BLaER1 treated with 17β-estradiol and CSF1 and Interleukin-3, amounts not matched to agents 10 nM and 100 nM (cell line): ENCODE data around the gene SH2B3.
"Not testable (repeated sequence)": the region's sequence is repeated elsewhere in the genome, so short reads cannot be mapped to it uniquely, and the experiment has no call there.

Source experiments
- H3K27ac ChIP-seq, 11 experiments: shearing (Covaris generic); formaldehyde crosslinking; 2 replicates each; pipeline ENCODE4 v1.8.1; 2022
- H3K27me3 ChIP-seq, 11 experiments: shearing (Covaris generic); formaldehyde crosslinking; 2 replicates each; pipeline ENCODE4 v1.8.1; 2022
- H3K36me3 ChIP-seq, 11 experiments: shearing (Covaris generic); formaldehyde crosslinking; 2 replicates each; pipeline ENCODE4 v1.8.1; 2022
- H3K4me1 ChIP-seq, 10 experiments: shearing (Covaris generic); formaldehyde crosslinking; 2 replicates each; pipeline ENCODE4 v1.8.1; 2022
- H3K4me2 ChIP-seq, 11 experiments: shearing (Covaris generic); formaldehyde crosslinking; 2 replicates each; pipeline ENCODE4 v1.8.1; 2022
- H3K4me3 ChIP-seq, 10 experiments: shearing (Covaris generic); formaldehyde crosslinking; 2 replicates each; pipeline ENCODE4 v1.8.1; 2022
- H3K9ac ChIP-seq, 11 experiments: shearing (Covaris generic); formaldehyde crosslinking; 2 replicates each; pipeline ENCODE4 v1.8.1; 2022
- H3K9me3 ChIP-seq, 11 experiments: shearing (Covaris generic); formaldehyde crosslinking; replicated peaks in 1 of 11; 2 replicates each; pipeline ENCODE4 v1.8.1; 2022
- H4K20me1 ChIP-seq, 11 experiments: shearing (Covaris generic); formaldehyde crosslinking; 2 replicates each; pipeline ENCODE4 v1.8.1; 2022
- Cebpa-rat ChIP-seq, 11 experiments: shearing (Covaris generic); IDR thresholded peaks; 2 replicates each; pipeline ENCODE4 v1.8.1; 2022

Gene SH2B3

DNA sequence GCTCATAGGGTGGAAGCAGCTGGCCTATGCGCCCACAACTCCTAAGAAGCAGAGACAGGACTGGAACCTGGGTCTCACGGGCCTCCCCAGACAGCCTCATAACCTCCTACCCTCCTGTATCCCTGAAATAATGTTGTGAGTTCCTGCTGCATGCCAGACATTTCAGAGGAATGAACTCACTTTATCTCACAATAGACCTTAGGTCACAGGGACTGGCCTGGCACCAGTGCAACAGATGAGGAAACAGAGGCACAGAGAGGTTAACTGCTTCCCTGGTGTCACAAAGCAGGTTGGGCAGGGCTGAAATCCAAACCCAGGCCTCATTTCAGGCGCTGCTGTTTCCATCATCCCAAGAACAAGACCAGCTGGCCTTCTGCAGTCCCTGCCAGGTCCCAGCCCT, 42.1 kb upstream of the SH2B3 start:
- peaks cover 72 to 91% (median 85%) of the 10 kb centered on the region in 10 experiments for H3K4me1 ChIP-seq
- no peak overlapping the region for H3K4me3 ChIP-seq
- H3K9ac ChIP-seq, result peak overlapping the region in 4 of 11 experiments; percentile 21 to 76 (median 34); a peak in 3 of 22 replicates
- H3K9me3 ChIP-seq, result no peaks in the 10 kb centered on the region
- peak overlapping the region in 4 of 11 experiments; percentile 21 to 88 (median 44); a peak in 8 of 22 replicates for H3K27ac ChIP-seq
- no peaks in the 10 kb centered on the region for H3K27me3 ChIP-seq
- peak overlapping the region in 8 of 11 experiments; percentile 24 to 99 (median 34); a peak in 13 of 22 replicates for H3K4me2 ChIP-seq
- peaks cover 7 to 35% (median 17%) of the 10 kb centered on the region in 11 experiments; a peak in 14 of 22 replicates for H4K20me1 ChIP-seq
- TF ChIP-seq Cebpa-rat (IDR thresholded peaks at IDR 0.05), result no peak
- H3K36me3 ChIP-seq, result peaks cover 8 to 49% (median 38%) of the 10 kb centered on the region in 11 experiments; a peak in 21 of 22 replicates

DNA sequence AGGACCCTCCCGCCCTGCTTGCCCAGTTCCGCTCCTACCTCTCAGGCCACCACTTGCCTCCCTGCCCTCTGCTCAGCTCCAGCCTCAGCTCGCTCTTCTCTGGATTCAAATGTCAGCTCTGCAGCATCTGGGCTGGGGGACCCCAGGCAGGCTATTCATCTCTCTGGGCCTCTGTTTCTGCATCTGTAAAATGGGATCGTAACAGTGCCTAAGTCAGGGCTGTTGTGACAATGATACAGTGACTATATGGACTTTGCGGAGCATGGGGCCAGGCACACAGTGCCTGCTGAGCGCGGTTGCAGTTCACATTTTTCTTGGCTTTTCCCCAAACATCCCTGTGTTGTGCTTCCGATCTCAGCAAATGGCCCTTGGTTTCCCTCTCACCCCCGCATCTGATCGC, 39.6 kb upstream of the SH2B3 start:
- no peak for TF ChIP-seq Cebpa-rat (IDR thresholded peaks at IDR 0.05)
- no peak overlapping the region for H3K27ac ChIP-seq
- H3K9me3 ChIP-seq, result no peaks in the 10 kb centered on the region
- peaks cover 8 to 49% (median 38%) of the 10 kb centered on the region in 11 experiments; a peak in 21 of 22 replicates for H3K36me3 ChIP-seq
- H3K27me3 ChIP-seq, result no peaks in the 10 kb centered on the region
- H3K4me2 ChIP-seq, result peak overlapping the region in 2 of 11 experiments; percentile 97 to 98; a peak in 5 of 22 replicates
- H3K4me1 ChIP-seq, result peaks cover 58 to 80% (median 70%) of the 10 kb centered on the region in 10 experiments
- H3K4me3 ChIP-seq, result no peak overlapping the region
- H4K20me1 ChIP-seq, result peaks cover 7 to 35% (median 17%) of the 10 kb centered on the region in 11 experiments; a peak in 14 of 22 replicates
- H3K9ac ChIP-seq, result peak overlapping the region in 1 of 11 experiments; percentile 89; a peak in 1 of 22 replicates

DNA sequence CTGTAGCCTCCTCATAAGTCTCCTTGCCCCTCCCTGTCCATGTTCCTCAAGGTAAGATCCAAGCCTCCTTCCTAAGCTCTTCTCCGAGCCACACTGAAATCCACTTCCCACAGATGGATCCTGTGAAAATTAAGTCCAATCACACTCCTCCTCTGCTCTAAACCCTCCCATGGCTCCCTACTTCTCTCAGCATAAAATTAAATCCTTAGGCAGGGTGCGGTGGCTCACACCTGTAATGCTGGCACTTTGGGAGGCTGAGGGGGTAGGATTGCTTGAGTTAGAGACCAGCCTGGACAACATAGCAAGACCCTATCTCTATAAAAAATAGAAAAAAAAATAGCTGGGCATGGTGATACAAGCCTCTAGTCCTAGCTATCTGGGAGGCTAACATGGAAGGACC, 39.1 kb upstream of the SH2B3 start:
- no peak for TF ChIP-seq Cebpa-rat (IDR thresholded peaks at IDR 0.05)

DNA sequence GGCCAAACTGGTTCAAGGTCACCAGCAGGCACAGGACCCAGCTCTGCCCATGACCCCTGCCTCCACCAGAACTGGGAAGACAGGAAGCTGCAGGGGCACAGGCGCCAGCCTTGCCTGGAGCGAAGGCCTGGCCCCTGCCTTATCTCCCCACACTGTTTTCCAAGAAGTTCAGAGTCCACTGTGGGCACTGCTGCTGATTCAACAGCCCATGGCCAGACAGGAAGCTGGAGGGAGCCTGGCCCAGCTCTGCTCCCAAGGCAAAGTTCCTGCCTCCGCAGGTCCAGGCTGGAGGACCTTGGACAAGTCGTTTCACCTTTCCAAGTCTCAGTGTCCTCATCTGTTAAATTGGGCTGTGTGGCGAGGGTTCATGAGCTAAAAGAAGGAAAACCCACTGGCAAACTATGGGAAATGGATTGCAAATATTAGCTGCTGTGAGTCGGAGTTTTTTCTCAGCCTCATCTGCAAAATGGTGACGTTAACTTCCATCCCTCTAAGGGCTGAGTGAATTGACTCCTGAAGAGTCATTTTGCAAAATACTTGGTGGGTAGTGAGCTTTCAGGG, 38.0 kb upstream of the SH2B3 start:
- Histone ChIP-seq H3K36me3 (peaks cover 8 to 40% (median 33%) of the 10 kb centered on the region in 11 experiments; a peak in 21 of 22 replicates), H3K9me3 (peaks cover 0 to 3% (median 0%) of the 10 kb centered on the region in 11 experiments; a peak in 2 of 22 replicates), H3K9ac (peak overlapping the region; percentile 76 to 90 (median 85)), H3K4me1 (peaks cover 41 to 64% (median 53%) of the 10 kb centered on the region in 10 experiments), H4K20me1 (peaks cover 7 to 34% (median 17%) of the 10 kb centered on the region in 11 experiments; a peak in 14 of 22 replicates), H3K27ac (peak overlapping the region in 6 of 11 experiments; percentile 14 to 76 (median 72); a peak in 7 of 22 replicates), H3K4me2 (peak overlapping the region; percentile 97 to 100 (median 98)), H3K4me3 (peak overlapping the region; percentile 82 to 99 (median 91)), H3K27me3 (no peaks in the 10 kb centered on the region)
- no peak for TF ChIP-seq Cebpa-rat (IDR thresholded peaks at IDR 0.05)

More for the DNA sequence above, 39.1 kb upstream of the SH2B3 start:
- H3K4me3 ChIP-seq, result peak overlapping the region in 2 of 10 experiments; percentile 88 to 99; a peak in 2 of 20 replicates
- H4K20me1 ChIP-seq, result peaks cover 7 to 35% (median 17%) of the 10 kb centered on the region in 11 experiments; a peak in 14 of 22 replicates
- H3K4me2 ChIP-seq, result peak overlapping the region; percentile 97 to 100 (median 98); a peak in 16 of 22 replicates
- peaks cover 53 to 75% (median 65%) of the 10 kb centered on the region in 10 experiments for H3K4me1 ChIP-seq
- no peaks in the 10 kb centered on the region for H3K9me3 ChIP-seq
- peak overlapping the region in 4 of 11 experiments; percentile 18 to 90 (median 88); a peak in 4 of 22 replicates for H3K9ac ChIP-seq
- peaks cover 8 to 49% (median 38%) of the 10 kb centered on the region in 11 experiments; a peak in 21 of 22 replicates for H3K36me3 ChIP-seq
- no peaks in the 10 kb centered on the region for H3K27me3 ChIP-seq
- H3K27ac ChIP-seq, result no peak overlapping the region

DNA sequence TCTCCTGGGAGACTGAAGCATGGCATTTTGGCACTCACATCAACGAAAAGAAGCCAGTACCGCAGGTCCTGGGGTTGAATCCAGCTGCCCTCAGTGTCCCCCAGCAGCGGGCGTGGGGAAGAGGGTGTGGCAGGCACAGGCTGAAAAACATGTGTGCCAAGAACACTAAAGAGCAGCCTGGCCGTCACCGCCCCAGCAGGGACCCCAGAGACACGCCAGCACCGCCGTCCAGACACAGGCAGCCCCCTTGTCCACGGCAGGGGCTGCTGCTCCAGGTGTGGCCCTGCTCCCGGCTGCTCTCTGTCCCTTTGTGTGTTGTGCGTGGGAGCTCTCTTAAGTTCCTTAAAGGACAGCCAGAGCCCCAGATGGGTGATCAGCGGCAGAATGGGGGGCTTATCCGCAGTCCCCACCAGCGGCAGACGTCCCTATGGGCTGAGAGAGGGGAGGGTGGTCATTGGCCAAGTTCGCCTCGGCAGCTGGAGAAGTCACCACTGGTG, 37.4 kb upstream of the SH2B3 start:
- peak overlapping the region; percentile 82 to 99 (median 91) for H3K4me3 ChIP-seq

DNA sequence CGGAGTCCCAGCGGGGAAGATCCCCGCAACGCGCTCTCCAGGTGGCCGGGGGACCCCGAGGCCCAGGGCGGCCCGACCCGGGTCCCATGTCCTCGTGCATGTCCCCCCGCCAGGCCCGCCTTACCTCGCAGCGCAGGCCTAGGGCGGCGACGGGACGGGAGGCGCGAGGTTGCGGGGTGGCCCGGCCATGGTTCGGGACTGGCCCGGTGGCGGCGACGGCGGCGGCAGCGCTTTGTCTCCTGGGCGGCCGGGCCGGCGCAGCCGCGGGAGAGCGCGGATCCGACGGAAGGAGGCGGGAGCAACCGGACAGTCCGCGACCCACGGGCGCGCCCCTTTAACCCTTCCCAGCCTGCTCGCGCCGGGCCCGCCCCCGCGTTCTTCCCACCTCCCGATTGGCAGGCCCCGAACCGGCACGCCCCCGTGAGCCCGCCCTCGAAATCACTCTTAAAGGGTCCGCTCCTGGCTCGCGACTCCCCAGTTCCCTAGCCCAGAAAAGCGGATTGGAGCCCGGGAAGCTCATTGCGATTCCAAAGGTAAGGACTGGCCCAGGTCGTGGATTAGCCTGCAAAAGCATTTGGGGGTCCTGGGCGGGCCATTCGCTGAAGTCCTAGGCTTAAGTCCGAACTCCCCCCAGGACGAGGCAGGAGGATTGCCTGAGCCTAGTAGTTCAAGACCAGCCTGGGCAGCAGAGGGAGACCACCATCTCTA, 36.8 kb upstream of the SH2B3 start, which contains the start of gene PHETA1:
Gene PHETA1, minus strand, starts transcription at position 308 of the 708 bp plus-strand sequence. CDS start 5,668 bp downstream, outside the sequence.
- Histone ChIP-seq H3K4me3 (peak within 1 kb of the TSS; percentile 82 to 99 (median 91)), H3K27ac (peak within 1 kb of the TSS; percentile 59 to 78 (median 72)), H3K9me3 (peaks cover 0 to 14% (median 7%) of the 10 kb centered on the region in 11 experiments; a peak in 17 of 22 replicates), H3K9ac (peak within 1 kb of the TSS; percentile 76 to 90 (median 85)), H3K27me3 (no peaks in the 10 kb centered on the region), H4K20me1 (peaks cover 7 to 34% (median 17%) of the 10 kb centered on the region in 11 experiments; a peak in 14 of 22 replicates), H3K4me1 (peaks cover 30 to 52% (median 43%) of the 10 kb centered on the region in 10 experiments), H3K4me2 (peak within 1 kb of the TSS; percentile 97 to 100 (median 98)), H3K36me3 (peaks cover 6 to 38% (median 21%) of the 10 kb centered on the region in 11 experiments; a peak in 20 of 22 replicates)
- TF ChIP-seq Cebpa-rat (IDR thresholded peaks at IDR 0.05), result no peak

More for the DNA sequence above, 37.4 kb upstream of the SH2B3 start:
- H3K27ac ChIP-seq, result peak overlapping the region; percentile 59 to 78 (median 72)
- TF ChIP-seq Cebpa-rat (IDR thresholded peaks at IDR 0.05), result no peak
- peaks cover 7 to 34% (median 17%) of the 10 kb centered on the region in 11 experiments; a peak in 14 of 22 replicates for H4K20me1 ChIP-seq
- H3K36me3 ChIP-seq, result peaks cover 8 to 40% (median 27%) of the 10 kb centered on the region in 11 experiments; a peak in 21 of 22 replicates
- peak overlapping the region; percentile 97 to 100 (median 98) for H3K4me2 ChIP-seq
- H3K9me3 ChIP-seq, result peaks cover 0 to 9% (median 3%) of the 10 kb centered on the region in 11 experiments; a peak in 11 of 22 replicates
- H3K27me3 ChIP-seq, result no peaks in the 10 kb centered on the region
- peaks cover 36 to 58% (median 48%) of the 10 kb centered on the region in 10 experiments for H3K4me1 ChIP-seq
- H3K9ac ChIP-seq, result peak overlapping the region; percentile 76 to 90 (median 85)

DNA sequence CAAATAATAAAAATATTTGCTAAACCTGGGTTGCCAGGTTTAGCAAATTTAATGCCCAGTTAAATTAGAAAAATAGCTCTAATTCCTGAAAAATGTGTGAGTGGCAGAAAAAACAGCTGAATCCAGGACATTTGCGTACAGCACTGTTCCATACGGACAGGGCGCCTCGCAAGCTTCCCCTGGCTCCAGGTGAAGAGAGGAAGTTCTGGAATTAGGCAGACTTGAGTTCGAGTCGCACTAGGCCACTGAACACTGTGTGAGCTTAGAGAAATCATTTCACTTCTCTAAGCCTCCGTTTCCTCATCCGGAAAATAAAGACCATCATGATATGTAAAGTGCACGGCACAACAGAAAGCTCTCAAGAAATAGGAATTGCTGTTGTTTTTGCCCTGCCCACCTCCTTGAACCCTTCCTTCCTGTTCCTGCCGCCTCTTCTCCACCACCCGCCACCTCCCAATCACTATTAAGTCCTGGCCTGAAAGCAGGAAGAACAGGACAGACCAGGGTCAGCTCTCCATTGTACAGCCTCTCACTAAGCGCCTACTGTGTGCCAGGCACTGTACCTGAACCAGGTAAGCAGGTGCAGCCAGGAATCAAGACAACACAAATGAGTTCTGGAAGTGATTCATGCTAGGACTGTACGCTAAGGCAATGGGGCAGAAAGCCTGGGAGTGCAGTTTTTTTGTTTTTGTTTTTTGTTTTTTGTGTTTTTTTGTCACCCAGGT, 36.1 kb upstream of the SH2B3 start:
- peaks cover 5 to 32% (median 18%) of the 10 kb centered on the region in 11 experiments; a peak in 20 of 22 replicates for H3K36me3 ChIP-seq
- peak overlapping the region; percentile 97 to 100 (median 98) for H3K4me2 ChIP-seq
- peaks cover 7 to 34% (median 17%) of the 10 kb centered on the region in 11 experiments; a peak in 14 of 22 replicates for H4K20me1 ChIP-seq
- peaks cover 28 to 45% (median 36%) of the 10 kb centered on the region in 10 experiments for H3K4me1 ChIP-seq
- H3K27ac ChIP-seq, result peak overlapping the region in 10 of 11 experiments; percentile 18 to 78 (median 71); a peak in 18 of 22 replicates
- peaks cover 7 to 20% (median 14%) of the 10 kb centered on the region in 11 experiments; a peak in 20 of 22 replicates for H3K9me3 ChIP-seq
- no peaks in the 10 kb centered on the region for H3K27me3 ChIP-seq
- TF ChIP-seq Cebpa-rat (IDR thresholded peaks at IDR 0.05), result no peak
- peak overlapping the region; percentile 82 to 99 (median 91) for H3K4me3 ChIP-seq
- H3K9ac ChIP-seq, result peak overlapping the region; percentile 76 to 90 (median 85)

DNA sequence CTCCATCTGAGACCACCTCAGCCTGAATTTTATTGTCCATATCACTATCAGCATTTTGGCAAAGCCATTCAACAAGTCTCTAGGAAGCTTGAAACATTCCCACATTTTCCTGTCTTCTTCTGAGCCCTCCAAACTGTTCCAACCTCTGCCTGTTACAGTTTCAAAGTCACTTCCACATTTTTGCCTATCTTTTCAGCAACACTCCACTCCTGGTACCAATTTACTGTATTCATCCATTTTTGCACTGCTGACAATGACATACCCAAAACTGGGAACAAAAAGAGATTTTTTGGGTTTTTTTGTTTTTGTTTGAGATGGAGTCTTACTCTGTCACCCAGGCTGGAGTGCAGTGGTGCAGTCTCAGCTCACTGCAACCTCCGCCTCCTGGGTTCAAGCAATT, 32.5 kb upstream of the SH2B3 start:
- not testable (repeated sequence) for H3K27me3 ChIP-seq, H3K9ac ChIP-seq, H3K4me2 ChIP-seq, H3K27ac ChIP-seq, H4K20me1 ChIP-seq, H3K4me3 ChIP-seq
- peaks cover 0 to 23% (median 0%) of the 10 kb centered on the region in 11 experiments; a peak in 3 of 22 replicates for H3K36me3 ChIP-seq
- H3K9me3 ChIP-seq, result peaks cover 21 to 42% (median 29%) of the 10 kb centered on the region in 11 experiments
- H3K4me1 ChIP-seq, result peaks cover 7 to 18% (median 14%) of the 10 kb centered on the region in 10 experiments
